Neural cell (in vitro differentiated cells): Measurements from ENCODE around the gene METRN. TPM values are rescaled to one million over a fixed set of nuclear protein-coding genes. Genes with fewer than 3 reads are reported as not detected.

Experiments
- H2AFZ ChIP-seq: fragments of 200-600, 300-800 bp; sonication (generic), shearing (Covaris generic); 2 replicates; pipeline ENCODE4 v1.6.0; 2014; ENCODE audit warnings: low read depth, mild to moderate bottlenecking, antibody characterized with exemption, low read length, moderate library complexity
- H3F3A ChIP-seq: fragments of 200-600 bp; shearing (Covaris generic); 2 replicates; pipeline ENCODE4 v1.6.1; 2016; ENCODE audit warnings: mild to moderate bottlenecking, moderate library complexity, mixed read lengths, antibody characterized with exemption, low read length; ENCODE audit not compliant: insufficient read depth, poor library complexity, severe bottlenecking
- H3K27ac ChIP-seq: fragments of 200-600, 300-800 bp; sonication (generic), shearing (Covaris generic); 2 replicates; pipeline ENCODE4 v1.5.1; 2014; ENCODE audit warnings: mild to moderate bottlenecking, low read length, moderate library complexity
- H3K27me3 ChIP-seq: fragments of 300-800, 200-600 bp; sonication (generic), shearing (Covaris generic); 2 replicates; pipeline ENCODE4 v1.6.0; 2014; ENCODE audit warnings: mild to moderate bottlenecking, low read depth, low read length, moderate library complexity; ENCODE audit not compliant: insufficient read depth
- H3K36me3 ChIP-seq: fragments of 300-800, 200-600 bp; sonication (generic), shearing (Covaris generic); 2 replicates; pipeline ENCODE4 v1.5.1; 2014; ENCODE audit warnings: mild to moderate bottlenecking, antibody characterized with exemption, low read length, moderate library complexity; ENCODE audit not compliant: insufficient read depth
- H3K4me2 ChIP-seq: fragments of 300-800, 200-600 bp; sonication (generic), shearing (Covaris generic); 2 replicates; pipeline ENCODE4 v1.6.0; 2014; ENCODE audit warnings: mild to moderate bottlenecking, low read length
- H3K4me3 ChIP-seq: fragments of 300-800, 200-600 bp; sonication (generic), shearing (Covaris generic); 2 replicates; pipeline ENCODE4 v1.5.1; 2014; ENCODE audit warnings: mild to moderate bottlenecking, low read length, moderate library complexity
- H3K79me2 ChIP-seq: fragments of 200-600 bp; shearing (Covaris generic); replicated peaks from 2 replicates; pipeline ENCODE4 v1.6.0; 2014; ENCODE audit warnings: mild to moderate bottlenecking, low read length, moderate library complexity; ENCODE audit not compliant: insufficient read depth
- H3K9ac ChIP-seq: fragments of 300-800, 200-600 bp; sonication (generic), shearing (Covaris generic); 2 replicates; pipeline ENCODE4 v1.6.1; 2016; ENCODE audit warnings: mild to moderate bottlenecking, low read length, mixed read lengths
- H3K9me2 ChIP-seq: fragments of 200-600 bp; shearing (Covaris generic); 2 replicates; pipeline ENCODE4 v1.6.1; 2016; ENCODE audit warnings: mild to moderate bottlenecking, low read length, mixed read lengths; ENCODE audit not compliant: insufficient read depth
- H3K9me3 ChIP-seq: fragments of 200-600, 300-800 bp; sonication (generic), shearing (Covaris generic); 2 replicates; pipeline ENCODE4 v1.6.1; 2016; ENCODE audit warnings: mild to moderate bottlenecking, mixed run types, low read length, moderate library complexity, mixed read lengths
- H4K20me1 ChIP-seq: fragments of 200-600 bp; shearing (Covaris generic); 2 replicates; pipeline ENCODE4 v1.6.1; 2016; ENCODE audit warnings: mild to moderate bottlenecking, mixed run types; ENCODE audit not compliant: insufficient read depth
- EP300 ChIP-seq: fragments of 450-650 bp; conservative IDR thresholded peaks from 2 replicates; pipeline ENCODE4 v1.6.1; 2014; ENCODE audit warnings: antibody characterized with exemption, mild to moderate bottlenecking, moderate library complexity; ENCODE audit not compliant: poor library complexity, severe bottlenecking
- EZH2 ChIP-seq: fragments of 200-600, 300-800 bp; shearing (Covaris generic), sonication (generic); IDR thresholded peaks from 2 replicates; pipeline ENCODE4 v1.6.1; 2014; ENCODE audit warnings: antibody characterized with exemption, low read length, borderline replicate concordance, mild to moderate bottlenecking; ENCODE audit not compliant: insufficient read depth, poor library complexity, severe bottlenecking
- MXI1 ChIP-seq: fragments of 450-650 bp; conservative IDR thresholded peaks from 2 replicates; pipeline ENCODE4 v1.6.1; 2014; ENCODE audit warnings: antibody characterized with exemption, mild to moderate bottlenecking; ENCODE audit not compliant: poor library complexity, severe bottlenecking
- POLR2AphosphoS5 ChIP-seq: IDR thresholded peaks from 2 replicates; pipeline ENCODE4 v1.6.1; 2012
- RAD21 ChIP-seq: fragments of 450-650 bp; conservative IDR thresholded peaks from 2 replicates; pipeline ENCODE4 v1.6.1; 2014; ENCODE audit warnings: antibody characterized with exemption, mild to moderate bottlenecking, moderate library complexity
- SMC3 ChIP-seq: fragments of 450-650 bp; conservative IDR thresholded peaks from 2 replicates; pipeline ENCODE4 v1.6.1; 2014; ENCODE audit warnings: antibody characterized with exemption, mild to moderate bottlenecking, moderate library complexity; ENCODE audit not compliant: poor library complexity
- TAF1 ChIP-seq: IDR thresholded peaks from 2 replicates; pipeline ENCODE4 v1.6.1; 2012; ENCODE audit warnings: low read depth
- polyA minus RNA-seq: library from RNA; depleted of rRNA, polyadenylated mRNA; stranded (reverse); fragments of >200 nt; gene quantifications from 2 replicates; pipeline ENCODE4 v1.2.3, GENCODE V29; 2014
- polyA plus RNA-seq: library from polyadenylated mRNA; depleted of rRNA; stranded (reverse); fragments of >200 nt; gene quantifications from 2 replicates; pipeline ENCODE4 v1.2.3, GENCODE V29; 2014
- TF ChIP-seq, protein P1 (sequence below): IDR thresholded peaks from 2 replicates; pipeline ENCODE4 v1.6.1; 2012; ENCODE audit warnings: borderline replicate concordance
- TF ChIP-seq, protein P2 (sequence below): fragments of 450-650 bp; IDR thresholded peaks from 2 replicates; pipeline ENCODE4 v1.5.1; 2014; ENCODE audit warnings: antibody characterized with exemption, mild to moderate bottlenecking, moderate library complexity; ENCODE audit not compliant: poor library complexity, severe bottlenecking

METRN gene
- polyA plus RNA-seq: 37.6 and 56.1 TPM in 2 replicates
- polyA minus RNA-seq: 16.4 and 20.0 TPM in 2 replicates

DNA sequence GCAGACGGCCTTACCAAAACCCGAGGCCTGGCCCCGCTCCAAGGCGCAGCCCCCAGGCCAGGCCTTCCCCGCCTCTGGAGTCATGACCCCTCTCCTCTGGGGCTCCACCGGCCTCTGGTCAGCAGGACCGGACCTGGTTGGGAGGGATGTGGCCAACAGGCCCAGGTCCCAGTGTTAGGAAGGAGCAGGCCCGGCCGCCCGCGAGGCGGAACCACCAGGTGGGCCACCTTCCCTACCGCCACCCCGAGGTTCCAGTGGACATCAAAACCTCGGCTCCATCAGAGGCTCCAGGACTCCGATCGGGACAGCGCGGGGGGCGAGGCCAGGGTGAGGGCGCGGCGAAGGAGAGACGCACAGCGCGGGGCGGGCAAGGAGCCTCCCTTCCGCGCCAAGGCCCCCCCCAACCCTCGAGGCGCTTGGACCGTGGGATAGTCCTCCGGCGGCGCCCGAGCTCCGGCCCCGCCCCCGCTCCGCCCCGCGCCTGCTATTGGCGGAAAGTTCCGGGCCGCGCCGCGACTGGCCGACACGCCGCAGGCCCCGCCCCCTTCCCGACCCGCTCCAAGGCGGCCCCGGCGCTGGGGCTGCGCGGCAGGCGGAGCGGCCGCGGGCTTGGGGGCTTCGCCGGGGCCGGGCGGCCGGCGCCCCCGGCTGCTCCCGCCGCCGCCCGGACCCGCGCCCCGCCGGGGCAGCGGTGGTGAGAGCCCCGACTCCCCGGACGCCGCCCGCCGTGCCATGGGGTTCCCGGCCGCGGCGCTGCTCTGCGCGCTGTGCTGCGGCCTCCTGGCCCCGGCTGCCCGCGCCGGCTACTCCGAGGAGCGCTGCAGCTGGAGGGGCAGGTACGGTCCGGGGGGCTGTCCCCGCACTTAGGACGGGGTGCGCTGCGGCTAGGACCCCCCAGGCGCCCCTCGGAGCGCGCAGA, at the start of gene METRN:
METRN (plus strand) TSS at position 561 of the 919 bp plus-strand sequence; CDS start at position 733, 172 bp downstream.
- Histone ChIP-seq H3K9me3 (no peaks in the 10 kb centered on the region), H3K36me3 (no peaks in the 10 kb centered on the region), H4K20me1 (no peaks in the 10 kb centered on the region), H3K4me3 (peak within 1 kb of the TSS; percentile 61), H2AFZ (no peak within 1 kb of the TSS), H3K9me2 (no peaks in the 10 kb centered on the region), H3K79me2 (peaks cover 21% of the 10 kb centered on the region), H3F3A (peaks cover 5% of the 10 kb centered on the region), H3K9ac (peak within 1 kb of the TSS; percentile 51), H3K27me3 (no peaks in the 10 kb centered on the region), H3K27ac (peak within 1 kb of the TSS; percentile 58), H3K4me2 (peak within 1 kb of the TSS; percentile 59)
- TF ChIP-seq MXI1 (peak; percentile 8), EZH2 (no peak)

DNA sequence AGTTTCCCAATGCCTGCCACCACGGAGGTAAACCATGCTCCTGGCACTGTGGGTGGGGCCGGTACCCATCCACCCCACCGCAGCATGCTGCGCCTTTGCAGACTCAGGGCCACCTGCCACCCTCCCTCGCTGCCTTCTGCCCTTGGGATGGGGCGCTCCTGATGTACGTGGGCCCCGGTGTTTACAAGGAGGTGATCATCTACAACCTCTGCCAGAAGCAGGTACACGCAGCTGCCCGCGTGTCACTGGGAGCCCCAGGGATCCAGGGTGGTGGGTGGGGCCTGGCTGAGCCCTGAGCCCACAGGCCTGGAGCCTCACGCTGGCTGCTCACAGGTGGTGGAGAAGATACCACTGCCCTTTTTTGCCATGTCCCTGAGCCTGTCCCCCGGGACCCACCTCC, 48.3 kb upstream of the METRN start:
- H2AFZ ChIP-seq: no peak overlapping the region
- no peaks in the 10 kb centered on the region for H3K9me3 ChIP-seq
- H3K9ac ChIP-seq: no peak overlapping the region
- no peaks in the 10 kb centered on the region for H3F3A ChIP-seq
- no peak overlapping the region for H3K27ac ChIP-seq
- H4K20me1 ChIP-seq: no peaks in the 10 kb centered on the region
- TF ChIP-seq RAD21 (no peak), EP300 (no peak), POLR2AphosphoS5 (no peak), MXI1 (no peak), SMC3 (no peak), EZH2 (no peak), TAF1 (no peak)
- TF ChIP-seq, protein P1, sequence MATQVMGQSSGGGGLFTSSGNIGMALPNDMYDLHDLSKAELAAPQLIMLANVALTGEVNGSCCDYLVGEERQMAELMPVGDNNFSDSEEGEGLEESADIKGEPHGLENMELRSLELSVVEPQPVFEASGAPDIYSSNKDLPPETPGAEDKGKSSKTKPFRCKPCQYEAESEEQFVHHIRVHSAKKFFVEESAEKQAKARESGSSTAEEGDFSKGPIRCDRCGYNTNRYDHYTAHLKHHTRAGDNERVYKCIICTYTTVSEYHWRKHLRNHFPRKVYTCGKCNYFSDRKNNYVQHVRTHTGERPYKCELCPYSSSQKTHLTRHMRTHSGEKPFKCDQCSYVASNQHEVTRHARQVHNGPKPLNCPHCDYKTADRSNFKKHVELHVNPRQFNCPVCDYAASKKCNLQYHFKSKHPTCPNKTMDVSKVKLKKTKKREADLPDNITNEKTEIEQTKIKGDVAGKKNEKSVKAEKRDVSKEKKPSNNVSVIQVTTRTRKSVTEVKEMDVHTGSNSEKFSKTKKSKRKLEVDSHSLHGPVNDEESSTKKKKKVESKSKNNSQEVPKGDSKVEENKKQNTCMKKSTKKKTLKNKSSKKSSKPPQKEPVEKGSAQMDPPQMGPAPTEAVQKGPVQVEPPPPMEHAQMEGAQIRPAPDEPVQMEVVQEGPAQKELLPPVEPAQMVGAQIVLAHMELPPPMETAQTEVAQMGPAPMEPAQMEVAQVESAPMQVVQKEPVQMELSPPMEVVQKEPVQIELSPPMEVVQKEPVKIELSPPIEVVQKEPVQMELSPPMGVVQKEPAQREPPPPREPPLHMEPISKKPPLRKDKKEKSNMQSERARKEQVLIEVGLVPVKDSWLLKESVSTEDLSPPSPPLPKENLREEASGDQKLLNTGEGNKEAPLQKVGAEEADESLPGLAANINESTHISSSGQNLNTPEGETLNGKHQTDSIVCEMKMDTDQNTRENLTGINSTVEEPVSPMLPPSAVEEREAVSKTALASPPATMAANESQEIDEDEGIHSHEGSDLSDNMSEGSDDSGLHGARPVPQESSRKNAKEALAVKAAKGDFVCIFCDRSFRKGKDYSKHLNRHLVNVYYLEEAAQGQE: no peak
- TF ChIP-seq, protein P2, sequence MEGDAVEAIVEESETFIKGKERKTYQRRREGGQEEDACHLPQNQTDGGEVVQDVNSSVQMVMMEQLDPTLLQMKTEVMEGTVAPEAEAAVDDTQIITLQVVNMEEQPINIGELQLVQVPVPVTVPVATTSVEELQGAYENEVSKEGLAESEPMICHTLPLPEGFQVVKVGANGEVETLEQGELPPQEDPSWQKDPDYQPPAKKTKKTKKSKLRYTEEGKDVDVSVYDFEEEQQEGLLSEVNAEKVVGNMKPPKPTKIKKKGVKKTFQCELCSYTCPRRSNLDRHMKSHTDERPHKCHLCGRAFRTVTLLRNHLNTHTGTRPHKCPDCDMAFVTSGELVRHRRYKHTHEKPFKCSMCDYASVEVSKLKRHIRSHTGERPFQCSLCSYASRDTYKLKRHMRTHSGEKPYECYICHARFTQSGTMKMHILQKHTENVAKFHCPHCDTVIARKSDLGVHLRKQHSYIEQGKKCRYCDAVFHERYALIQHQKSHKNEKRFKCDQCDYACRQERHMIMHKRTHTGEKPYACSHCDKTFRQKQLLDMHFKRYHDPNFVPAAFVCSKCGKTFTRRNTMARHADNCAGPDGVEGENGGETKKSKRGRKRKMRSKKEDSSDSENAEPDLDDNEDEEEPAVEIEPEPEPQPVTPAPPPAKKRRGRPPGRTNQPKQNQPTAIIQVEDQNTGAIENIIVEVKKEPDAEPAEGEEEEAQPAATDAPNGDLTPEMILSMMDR: no peak
- no peak overlapping the region for H3K4me3 ChIP-seq
- H3K79me2 ChIP-seq: peaks cover 9% of the 10 kb centered on the region
- H3K27me3 ChIP-seq: no peaks in the 10 kb centered on the region
- no peaks in the 10 kb centered on the region for H3K9me2 ChIP-seq
- no peaks in the 10 kb centered on the region for H3K36me3 ChIP-seq
- H3K4me2 ChIP-seq: no peak overlapping the region
